A172 (cell line): ENCODE measurements around the gene INPP5A. TPM values are rescaled to one million over a fixed set of nuclear protein-coding genes. Genes with fewer than 3 reads are reported as not detected.
A peak's percentile ranks its signal among the peaks of the same experiment; 100 is the strongest.
"Not testable (repeated sequence)": the region's sequence is repeated elsewhere in the genome, so short reads cannot be mapped to it uniquely, and the experiment has no call there.

ENCODE experiments used
- DNase-seq: peaks from one replicate; pipeline ENCODE4 v3.0.0-alpha.2; 2015; ENCODE audit warnings: low spot score
- total RNA-seq: library from RNA; depleted of rRNA; stranded (reverse); fragments of >200 nt; shearing (Covaris generic); gene quantifications from 2 replicates; pipeline ENCODE4 v1.2.3, GENCODE V29; 2014

INPP5A gene
- total RNA-seq, 1 experiment from 2014 or later, result 13.1 TPM

- DNase-seq, result no peak
These were observed 221.3 kb downstream of the INPP5A start for GRCh38 chr10:132758865-132759264.

GRCh38 chr10:132761395-132762060 is 223.9 kb downstream of the INPP5A start:
- no peak for DNase-seq

- DNase-seq, result no peak
These were observed 224.7 kb downstream of the INPP5A start for GRCh38 chr10:132762267-132762666.

- DNase-seq, result no peak
These were observed 226.0 kb downstream of the INPP5A start for GRCh38 chr10:132763545-132763944.

GRCh38 chr10:132764108-132764507 is 226.5 kb downstream of the INPP5A start:
- DNase-seq, result no peak

- no peak for DNase-seq
These were observed 227.8 kb downstream of the INPP5A start for GRCh38 chr10:132765435-132765834.

GRCh38 chr10:132766291-132766690 is 228.7 kb downstream of the INPP5A start:
- DNase-seq, result no peak

GRCh38 chr10:132768346-132769248 is 231.0 kb downstream of the INPP5A start:
- DNase-seq, result no peak

GRCh38 chr10:132770061-132771021 is 232.8 kb downstream of the INPP5A start:
- no peak for DNase-seq

GRCh38 chr10:132772816-132773215 is 235.2 kb downstream of the INPP5A start:
- not testable (repeated sequence) for DNase-seq

- no peak for DNase-seq
These were observed 236.8 kb downstream of the INPP5A start for GRCh38 chr10:132774181-132774901.

GRCh38 chr10:132774902-132775863 is 237.6 kb downstream of the INPP5A start:
- DNase-seq, result peak; percentile 70

- DNase-seq, result no peak
These were observed 238.6 kb downstream of the INPP5A start for GRCh38 chr10:132776186-132776585.

- DNase-seq, result no peak
These were observed 239.2 kb downstream of the INPP5A start for GRCh38 chr10:132776821-132777220.

GRCh38 chr10:132777441-132777840 is 239.9 kb downstream of the INPP5A start:
- DNase-seq, result no peak

GRCh38 chr10:132779549-132780294 is 242.1 kb downstream of the INPP5A start:
- no peak for DNase-seq

GRCh38 chr10:132780356-132780755 is 242.8 kb downstream of the INPP5A start:
- no peak for DNase-seq

- no peak for DNase-seq
These were observed 244.0 kb downstream of the INPP5A start for GRCh38 chr10:132781556-132781955.
